GM12878 (cell line): Measurements from ENCODE around the gene TMEM72. TPM values are rescaled to one million over a fixed set of nuclear protein-coding genes. Genes with fewer than 3 reads are reported as not detected.
A peak's percentile ranks its signal among the peaks of the same experiment; 100 is the strongest.

Experiments
- ATF2 ChIP-seq: IDR thresholded peaks from 2 replicates; pipeline ENCODE4 v1.6.1; 2012; ENCODE audit warnings: low read length, inconsistent platforms
- BRCA1 ChIP-seq: IDR thresholded peaks from 2 replicates; pipeline ENCODE4 v1.6.1; 2011; ENCODE audit warnings: low read depth, low read length, improper control_type of control experiment
- CHD2 ChIP-seq: IDR thresholded peaks from 2 replicates; pipeline ENCODE4 v1.6.1; 2011; ENCODE audit warnings: low read depth, low read length, improper control_type of control experiment, borderline replicate concordance
- CREB1 ChIP-seq: IDR thresholded peaks from 2 replicates; pipeline ENCODE4 v1.6.1; 2012; ENCODE audit warnings: low read depth, mild to moderate bottlenecking, inconsistent platforms
- DPF2 ChIP-seq: fragments of 450-650 bp; IDR thresholded peaks from 2 replicates; pipeline ENCODE4 v1.6.1; 2017; ENCODE audit warnings: mild to moderate bottlenecking
- ESRRA ChIP-seq: IDR thresholded peaks from 2 replicates; pipeline ENCODE4 v1.6.1; 2012; ENCODE audit warnings: mild to moderate bottlenecking, low read length, improper control_type of control experiment
- ETV6 ChIP-seq, 2 experiments: fragments of 450-650 bp in 1 of 2; IDR thresholded peaks in 1 of 2; conservative IDR thresholded peaks in 1 of 2; 2 replicates each; pipeline ENCODE4 v1.6.1; 2014; ENCODE audit warnings: antibody characterized with exemption in 1 of 2, borderline replicate concordance in 1 of 2, low read depth in 1 of 2, mild to moderate bottlenecking in 1 of 2, moderate library complexity in 1 of 2
- FOS ChIP-seq: IDR thresholded peaks from 3 replicates; pipeline ENCODE4 v1.6.1; 2011; ENCODE audit warnings: borderline replicate concordance; ENCODE audit not compliant: insufficient read length; ENCODE audit errors: extremely low read depth
- HCFC1 ChIP-seq: fragments of 150-350 bp; IDR thresholded peaks from 2 replicates; pipeline ENCODE4 v1.6.1; 2014; ENCODE audit warnings: low read length
- HDAC2 ChIP-seq: fragments of 200-600 bp; sonication (generic); IDR thresholded peaks from 2 replicates; pipeline ENCODE4 v1.6.1; 2017
- IKZF2 ChIP-seq, 2 experiments: fragments of 450-650 bp; IDR thresholded peaks; 2 replicates each; pipeline ENCODE4 v1.6.1; 2017; ENCODE audit warnings: mild to moderate bottlenecking in 2 of 2, moderate library complexity in 2 of 2
- MTA2 ChIP-seq: fragments of 450-650 bp; IDR thresholded peaks from 2 replicates; pipeline ENCODE4 v1.6.1; 2016; ENCODE audit warnings: low read depth, mild to moderate bottlenecking, moderate library complexity
- NFYA ChIP-seq: IDR thresholded peaks from 2 replicates; pipeline ENCODE4 v1.6.1; 2011; ENCODE audit warnings: low read depth, mild to moderate bottlenecking, low read length, improper control_type of control experiment, borderline replicate concordance
- POLR2AphosphoS2 ChIP-seq: IDR thresholded peaks from 2 replicates; pipeline ENCODE4 v1.6.1; 2011; ENCODE audit warnings: low read depth, mild to moderate bottlenecking, low read length, improper control_type of control experiment, moderate library complexity
- POLR2AphosphoS5 ChIP-seq: IDR thresholded peaks from 2 replicates; pipeline ENCODE4 v1.6.1; 2011; ENCODE audit warnings: mild to moderate bottlenecking, low read length, inconsistent platforms
- POU2F2 ChIP-seq: IDR thresholded peaks from 3 replicates; pipeline ENCODE4 v1.6.1; 2011; ENCODE audit warnings: low read depth, mild to moderate bottlenecking, low read length, borderline replicate concordance
- PRDM15 ChIP-seq: fragments of 450-650 bp; formaldehyde crosslinking; IDR thresholded peaks from 2 replicates; pipeline ENCODE4 v1.4.0; 2020; ENCODE audit warnings: mild to moderate bottlenecking, moderate library complexity
- RAD21 ChIP-seq: IDR thresholded peaks from 2 replicates; pipeline ENCODE4 v1.6.1; 2011; ENCODE audit warnings: mild to moderate bottlenecking, low read depth, low read length, moderate library complexity; ENCODE audit not compliant: insufficient read depth
- RFX5 ChIP-seq: IDR thresholded peaks from 2 replicates; pipeline ENCODE4 v1.6.1; 2011; ENCODE audit warnings: low read depth, low read length, improper control_type of control experiment
- SMAD5 ChIP-seq: IDR thresholded peaks from 2 replicates; pipeline ENCODE4 v1.6.1; 2016; ENCODE audit warnings: antibody characterized with exemption, low read depth
- SRF ChIP-seq, 2 experiments: IDR thresholded peaks; 2 replicates each; pipeline ENCODE4 v1.6.1; 2011; ENCODE audit warnings: low read depth in 2 of 2, low read length in 2 of 2, mild to moderate bottlenecking in 1 of 2, moderate library complexity in 1 of 2
- ZBED1 ChIP-seq: IDR thresholded peaks from 2 replicates; pipeline ENCODE4 v1.6.1; 2016; ENCODE audit warnings: borderline replicate concordance
- ZNF592 ChIP-seq: fragments of 450-650 bp; IDR thresholded peaks from 2 replicates; pipeline ENCODE4 v1.6.1; 2017; ENCODE audit warnings: mild to moderate bottlenecking, moderate library complexity
- polyA plus RNA-seq, 11 experiments: library from polyadenylated mRNA; depleted of rRNA in 4 of 11; unstranded in 6 of 11; stranded (reverse) in 5 of 11; fragments of >200 nt; fragmentation: Nextera tagmentation in 4 of 11; fragmentation: Illumina TruSeq in 1 of 11; extraction: Ambion mirVana in 4 of 11; extraction: Trizol in 1 of 11; gene quantifications; 1 replicate in 1 of 11; 2 replicates in 10 of 11; pipeline versions ENCODE4 v1.2.1 to v1.2.3, GENCODE V29; 2011 to 2016; ENCODE audit warnings: inconsistent platforms in 2 of 11, missing spikeins in 2 of 11, low read depth in 1 of 11
- total RNA-seq, 4 experiments: library from RNA; depleted of rRNA in 3 of 4; stranded (reverse); fragments of >200 nt in 3 of 4; fragmentation: Illumina TruSeq in 1 of 4; extraction: Trizol in 1 of 4; gene quantifications; 2 replicates each; pipeline versions ENCODE4 v1.2.1 to v1.2.3, GENCODE V29; 2013 to 2021

Gene TMEM72
- total and polyA plus RNA-seq, 10 of the 15 experiments (the other 5 are each of a cell fraction or from before 2014, with no cell fraction given): 0.12 TPM; not detected in 9

- no peak for TF ChIP-seq ZNF592
- no peak for TF ChIP-seq PRDM15 (CRISPR knock-in tag)
- no peak for TF ChIP-seq CHD2
- no peak for TF ChIP-seq RFX5
- peak; percentile 61 to 66 for TF ChIP-seq IKZF2 (IDR thresholded peaks at IDR 0.05)
- no peak for TF ChIP-seq MTA2
- TF ChIP-seq POLR2AphosphoS2: peak; percentile 94
- TF ChIP-seq ESRRA: no peak
- no peak for TF ChIP-seq ETV6 (conservative IDR thresholded peaks at IDR 0.05 in 1 of 2, IDR thresholded peaks at IDR 0.05 in 1 of 2; ENCODE audit: borderline replicate concordance in 1 of 2, low read depth in 1 of 2)
- TF ChIP-seq POU2F2: peak; percentile 80; the same call in 2 of the 3 replicates
- TF ChIP-seq ZBED1: no peak; the same call in 1 of the 2 replicates
- peak; percentile 42 to 86; a peak in 3 of 4 replicates for TF ChIP-seq SRF (IDR thresholded peaks at IDR 0.05; ENCODE audit: low read depth in 2 of 2, low read length in 2 of 2)
- TF ChIP-seq DPF2: peak; percentile 84
- TF ChIP-seq SMAD5: 0 out of 2 replicates have a peak, but pooled peaks have one; percentile 56
- no peak for TF ChIP-seq CREB1
- TF ChIP-seq ATF2: no peak
- TF ChIP-seq POLR2AphosphoS5: peak; percentile 98
- TF ChIP-seq BRCA1: no peak
- no peak for TF ChIP-seq NFYA
- TF ChIP-seq HDAC2: no peak
- no peak; the same call in 1 of the 2 replicates for TF ChIP-seq HCFC1
- no peak for TF ChIP-seq RAD21
- no peak for TF ChIP-seq FOS
Observed at GRCh38 chr10:44978570-44979280, 67.6 kb downstream of the TMEM72 start, which contains the start of gene DEPP1 (continued).
